SK-N-SH (cell line): Measurements from ENCODE around the gene CPLX3. TPM values are rescaled to one million over a fixed set of nuclear protein-coding genes. Genes with fewer than 3 reads are reported as not detected.

Experiments used
- CTCF ChIA-PET: fragments of 300-600, 350-600 bp; formaldehyde crosslinking; extraction: SDS; loops from one replicate; lab custom pipeline; 2021; lab: Yijun Ruan, JAX
- POLR2A ChIA-PET: fragments of 350-600 bp; sonication (Branson Sonifier 250); formaldehyde crosslinking; extraction: SDS; loops from one replicate; lab custom pipeline; 2020; ENCODE audit warnings: antibody characterized with exemption, inconsistent platforms; lab: Yijun Ruan, JAX
- DNase-seq: peaks from one replicate; pipeline ENCODE4 v3.0.0; 2012
- H2AFZ ChIP-seq: fragments of 200-600 bp; sonication (generic); 2 replicates; pipeline ENCODE4 v1.8.1; 2016; ENCODE audit warnings: antibody characterized with exemption, mild to moderate bottlenecking, low read depth
- H3F3A ChIP-seq: fragments of 200-600 bp; sonication (generic); replicated peaks from 2 replicates; pipeline ENCODE3; 2016; ENCODE audit warnings: antibody characterized with exemption, mild to moderate bottlenecking; ENCODE audit not compliant: insufficient read depth
- H3K27ac ChIP-seq, 2 experiments: fragments of 200-500 bp in 1 of 2; fragments of 200-600 bp in 1 of 2; sonication (Bioruptor generic) in 1 of 2; sonication (generic), shearing (Covaris generic) in 1 of 2; 2 replicates each; pipeline versions ENCODE4 v1.5.1 to v1.6.1; 2014 to 2016; ENCODE audit warnings: low read depth in 2 of 2, inconsistent platforms in 1 of 2, low read length in 1 of 2, mild to moderate bottlenecking in 1 of 2, mixed read lengths in 1 of 2
- H3K27me3 ChIP-seq: fragments of 200-600 bp; sonication (generic), shearing (Covaris generic); 2 replicates; pipeline ENCODE4 v1.6.1; 2016; ENCODE audit warnings: mixed run types; ENCODE audit not compliant: insufficient read depth
- H3K36me3 ChIP-seq, 2 experiments: fragments of 200-500 bp in 1 of 2; fragments of 200-600 bp in 1 of 2; sonication (Bioruptor generic) in 1 of 2; sonication (generic) in 1 of 2; replicated peaks in 1 of 2; 2 replicates each; pipeline versions ENCODE3 to v1.5.1; 2014 to 2016; ENCODE audit warnings: low read length in 1 of 2, mild to moderate bottlenecking in 1 of 2; ENCODE audit not compliant: insufficient read depth in 2 of 2, control insufficient read depth in 1 of 2
- H3K4me1 ChIP-seq, 2 experiments: fragments of 200-500 bp in 1 of 2; fragments of 200-600 bp in 1 of 2; sonication (Bioruptor generic) in 1 of 2; sonication (generic), shearing (Covaris generic) in 1 of 2; 2 replicates each; pipeline versions ENCODE4 v1.5.1 to v1.6.1; 2014 to 2016; ENCODE audit warnings: low read depth in 1 of 2, low read length in 1 of 2, mixed run types in 1 of 2; ENCODE audit not compliant: insufficient read depth in 2 of 2, control insufficient read depth in 1 of 2
- H3K4me2 ChIP-seq: fragments of 200-600 bp; sonication (generic), shearing (Covaris generic); 2 replicates; pipeline ENCODE4 v1.6.1; 2017; ENCODE audit warnings: mixed run types
- H3K4me3 ChIP-seq, 2 experiments: fragments of 200-500 bp in 1 of 2; fragments of 200-600 bp in 1 of 2; sonication (Bioruptor generic) in 1 of 2; sonication (generic), shearing (Covaris generic) in 1 of 2; 2 replicates each; pipeline versions ENCODE4 v1.5.1 to v1.8.1; 2014 to 2016; ENCODE audit warnings: low read depth in 2 of 2, inconsistent platforms in 1 of 2, low read length in 1 of 2, mild to moderate bottlenecking in 1 of 2, mixed read lengths in 1 of 2, moderate library complexity in 1 of 2
- H3K79me2 ChIP-seq: fragments of 200-600 bp; sonication (generic); 2 replicates; pipeline ENCODE4 v1.8.1; 2017; ENCODE audit warnings: mild to moderate bottlenecking; ENCODE audit not compliant: insufficient read depth
- H3K9ac ChIP-seq: fragments of 200-600 bp; sonication (generic); 2 replicates; pipeline ENCODE4 v1.6.1; 2017; ENCODE audit warnings: mixed run types
- H3K9me2 ChIP-seq: fragments of 200-600 bp; sonication (generic); 2 replicates; pipeline ENCODE4 v1.6.1; 2017; ENCODE audit warnings: mixed run types
- H3K9me3 ChIP-seq: fragments of 200-600 bp; sonication (generic); 2 replicates; pipeline ENCODE4 v1.6.1; 2017; ENCODE audit warnings: mixed run types, mild to moderate bottlenecking, moderate library complexity
- H4K20me1 ChIP-seq: fragments of 200-600 bp; sonication (generic); 2 replicates; pipeline ENCODE4 v1.6.1; 2017; ENCODE audit warnings: mild to moderate bottlenecking, mixed run types; ENCODE audit not compliant: insufficient read depth
- CHD2 ChIP-seq: fragments of 150-350 bp; IDR thresholded peaks from 2 replicates; pipeline ENCODE4 v1.6.1; 2018; ENCODE audit warnings: low read length; ENCODE audit not compliant: partially characterized antibody
- ELF1 ChIP-seq: IDR thresholded peaks from 2 replicates; pipeline ENCODE4 v1.4.0; 2012
- EP300 ChIP-seq, 2 experiments: IDR thresholded peaks; 2 replicates each; pipeline versions ENCODE4 v1.4.0 to v1.6.1; 2012; ENCODE audit warnings: borderline replicate concordance in 1 of 2, low read depth in 1 of 2, low read length in 1 of 2
- FOSL2 ChIP-seq: IDR thresholded peaks from 2 replicates; pipeline ENCODE4 v1.4.0; 2012; ENCODE audit warnings: low read depth, mild to moderate bottlenecking, moderate library complexity, borderline replicate concordance
- FOXJ3 ChIP-seq: sonication (generic); formaldehyde crosslinking; IDR thresholded peaks from 2 replicates; pipeline ENCODE4 v1.5.1; 2020; ENCODE audit warnings: mild to moderate bottlenecking, missing genetic modification reagents
- FOXM1 ChIP-seq: IDR thresholded peaks from 2 replicates; pipeline ENCODE4 v1.4.0; 2012; ENCODE audit warnings: low read depth, mild to moderate bottlenecking
- GATA2 ChIP-seq: sonication (generic); formaldehyde crosslinking; IDR thresholded peaks from 2 replicates; pipeline ENCODE4 v1.5.0; 2020; ENCODE audit warnings: mild to moderate bottlenecking, missing genetic modification reagents
- SIN3A ChIP-seq: IDR thresholded peaks from 2 replicates; pipeline ENCODE4 v1.6.1; 2012; ENCODE audit warnings: low read depth, mild to moderate bottlenecking, low read length, moderate library complexity, borderline replicate concordance
- SMC3 ChIP-seq: IDR thresholded peaks from 2 replicates; pipeline ENCODE4 v1.6.1; 2012; ENCODE audit warnings: low read depth, low read length, improper control_type of control experiment
- TAF1 ChIP-seq: IDR thresholded peaks from 2 replicates; pipeline ENCODE4 v1.6.1; 2012; ENCODE audit warnings: low read depth, mild to moderate bottlenecking, low read length, moderate library complexity, borderline replicate concordance
- TCF12 ChIP-seq: IDR thresholded peaks from 2 replicates; pipeline ENCODE4 v1.4.0; 2012
- TEAD4 ChIP-seq: IDR thresholded peaks from 2 replicates; pipeline ENCODE4 v1.4.0; 2012; ENCODE audit warnings: mild to moderate bottlenecking, borderline replicate concordance; ENCODE audit not compliant: insufficient read depth
- WGBS: methylation state at CpG from one replicate; pipeline ENCODE4 v1.1.6; 2017; ENCODE audit warnings: low lambda C conversion rate; 5-methylcytosine and 5-hydroxymethylcytosine counted together
- polyA plus RNA-seq, 3 experiments: library from polyadenylated mRNA; depleted of rRNA; stranded (reverse); fragments of >200 nt; gene quantifications; 2 replicates each; pipeline ENCODE4 v1.2.3, GENCODE V29; 2012
- TF ChIP-seq, protein P1 (sequence below): fragments of 150-350 bp; IDR thresholded peaks from 2 replicates; pipeline ENCODE4 v1.6.1; 2017; ENCODE audit warnings: antibody characterized with exemption, low read length, low read depth, borderline replicate concordance
- TF ChIP-seq, protein P2 (sequence below): IDR thresholded peaks from 2 replicates; pipeline ENCODE4; 2012
- TF ChIP-seq, protein P3 (sequence below): IDR thresholded peaks from 2 replicates; pipeline ENCODE4 v1.4.0; 2012; ENCODE audit warnings: low read depth, borderline replicate concordance
- TF ChIP-seq, protein P4 (sequence below): fragments of 150-350 bp; IDR thresholded peaks from 2 replicates; pipeline ENCODE4 v1.6.1; 2016; ENCODE audit warnings: mild to moderate bottlenecking, low read depth, low read length
- TF ChIP-seq, protein P5 (sequence below): fragments of 200-600 bp; sonication (generic); IDR thresholded peaks from 2 replicates; pipeline ENCODE4 v1.6.1; 2017; ENCODE audit warnings: antibody characterized with exemption, mild to moderate bottlenecking, moderate library complexity

CPLX3 gene
- polyA plus RNA-seq, 1 of the 3 experiments (the other 2 are of a cell fraction): not detected

DNA sequence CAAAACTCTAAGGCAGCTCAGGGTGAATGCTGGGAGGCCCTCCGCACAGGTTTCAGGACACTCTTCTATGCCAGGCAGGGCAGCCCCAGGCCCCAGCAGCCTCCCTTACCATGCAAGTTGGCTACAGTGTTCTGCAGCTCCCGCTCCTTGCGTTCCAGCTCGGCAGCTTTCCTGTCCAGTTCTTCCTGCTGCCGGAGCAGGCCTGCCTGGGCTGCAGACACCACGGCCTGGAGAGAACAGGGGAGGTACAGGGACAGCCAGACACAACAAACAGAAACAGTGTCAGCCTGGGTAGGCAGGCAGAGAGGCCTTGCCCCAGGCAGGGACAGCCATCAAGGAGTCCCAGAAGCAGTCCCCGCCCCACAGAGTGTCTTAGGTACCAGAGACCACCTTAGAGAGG, 25.5 kb downstream of the CPLX3 start:
- WGBS: 100% methylated on average over 2 of the region's 7 CpGs
- CTCF ChIA-PET: interaction anchor here (1.9 to 2.9 kb wide), 3 partner anchors 9 to 217 kb away, joined by 5 to 12 read pairs (median 8); partner anchors contain the start of gene ULK3
- Histone ChIP-seq H2AFZ (no peak overlapping the region), H3K9ac (no peak overlapping the region), H3K27me3 (no peaks in the 10 kb centered on the region), H3F3A (no peaks in the 10 kb centered on the region), H3K36me3 (peaks cover 0 to 56% of the 10 kb centered on the region in 2 experiments), H3K4me3 (no peak overlapping the region), H3K4me1 (peaks cover 0 to 7% of the 10 kb centered on the region in 2 experiments; a peak in 1 of 4 replicates), H4K20me1 (peaks cover 5% of the 10 kb centered on the region; the same call in 1 of the 2 replicates), H3K4me2 (no peak overlapping the region), H3K9me2 (no peaks in the 10 kb centered on the region), H3K27ac (no peak overlapping the region), H3K79me2 (peaks cover 17% of the 10 kb centered on the region), H3K9me3 (no peaks in the 10 kb centered on the region)
- DNase-seq: no peak
- no peak for TF ChIP-seq FOSL2
- TF ChIP-seq, protein P1, sequence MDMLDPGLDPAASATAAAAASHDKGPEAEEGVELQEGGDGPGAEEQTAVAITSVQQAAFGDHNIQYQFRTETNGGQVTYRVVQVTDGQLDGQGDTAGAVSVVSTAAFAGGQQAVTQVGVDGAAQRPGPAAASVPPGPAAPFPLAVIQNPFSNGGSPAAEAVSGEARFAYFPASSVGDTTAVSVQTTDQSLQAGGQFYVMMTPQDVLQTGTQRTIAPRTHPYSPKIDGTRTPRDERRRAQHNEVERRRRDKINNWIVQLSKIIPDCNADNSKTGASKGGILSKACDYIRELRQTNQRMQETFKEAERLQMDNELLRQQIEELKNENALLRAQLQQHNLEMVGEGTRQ: no peak
- TF ChIP-seq GATA2: no peak
- TF ChIP-seq TCF12: no peak
- TF ChIP-seq, protein P2, sequence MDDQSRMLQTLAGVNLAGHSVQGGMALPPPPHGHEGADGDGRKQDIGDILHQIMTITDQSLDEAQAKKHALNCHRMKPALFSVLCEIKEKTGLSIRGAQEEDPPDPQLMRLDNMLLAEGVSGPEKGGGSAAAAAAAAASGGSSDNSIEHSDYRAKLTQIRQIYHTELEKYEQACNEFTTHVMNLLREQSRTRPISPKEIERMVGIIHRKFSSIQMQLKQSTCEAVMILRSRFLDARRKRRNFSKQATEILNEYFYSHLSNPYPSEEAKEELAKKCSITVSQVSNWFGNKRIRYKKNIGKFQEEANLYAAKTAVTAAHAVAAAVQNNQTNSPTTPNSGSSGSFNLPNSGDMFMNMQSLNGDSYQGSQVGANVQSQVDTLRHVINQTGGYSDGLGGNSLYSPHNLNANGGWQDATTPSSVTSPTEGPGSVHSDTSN: no peak
- TF ChIP-seq TAF1: no peak
- no peak for TF ChIP-seq SIN3A
- TF ChIP-seq ELF1: no peak
- no peak for TF ChIP-seq CHD2
- TF ChIP-seq EP300 (IDR thresholded peaks at IDR 0.05; ENCODE audit: borderline replicate concordance in 1 of 2, low read depth in 1 of 2, low read length in 1 of 2): no peak
- POLR2A ChIA-PET: interaction anchor here (0.8 kb wide), 1 partner anchor 143 kb away, joined by 3 read pairs; the partner anchor contains the start of gene SCAMP5

DNA sequence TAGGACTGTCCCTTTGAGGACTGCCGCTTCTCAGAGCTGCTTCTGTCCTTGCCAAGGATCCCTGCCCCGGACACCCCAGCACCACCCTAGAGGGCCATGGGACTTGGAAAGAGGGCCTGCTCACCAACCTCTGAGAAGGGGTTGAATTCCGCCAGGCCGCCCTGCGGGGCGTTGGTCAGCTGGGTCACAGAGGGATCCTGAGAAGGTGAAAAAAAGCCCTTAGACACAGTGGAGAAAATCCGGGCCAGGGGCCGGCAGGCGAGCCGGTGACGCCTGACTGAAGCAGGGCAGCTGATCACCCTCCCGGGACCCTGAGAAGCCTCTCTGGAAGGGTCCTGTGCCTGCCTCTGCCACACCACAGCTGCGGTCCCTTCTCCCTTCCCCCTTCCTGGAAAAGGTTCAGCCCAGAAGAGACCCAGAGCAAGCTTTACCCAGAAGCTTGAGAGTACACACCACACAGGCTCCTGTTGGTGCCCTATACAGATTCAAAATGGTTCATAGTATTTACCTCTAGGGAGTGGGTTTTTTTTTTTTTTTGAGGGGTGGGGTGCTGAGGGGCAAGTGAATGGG, 28.1 kb downstream of the CPLX3 start:
- Histone ChIP-seq H3F3A (no peaks in the 10 kb centered on the region), H3K27me3 (no peaks in the 10 kb centered on the region), H3K4me2 (no peak overlapping the region), H3K79me2 (peaks cover 42% of the 10 kb centered on the region), H4K20me1 (peaks cover 14% of the 10 kb centered on the region; the same call in 1 of the 2 replicates), H3K9me2 (no peaks in the 10 kb centered on the region), H3K9ac (no peak overlapping the region), H3K9me3 (no peaks in the 10 kb centered on the region), H3K4me1 (peaks cover 0 to 18% of the 10 kb centered on the region in 2 experiments; a peak in 1 of 4 replicates), H2AFZ (no peak overlapping the region), H3K4me3 (no peak overlapping the region), H3K27ac (no peak overlapping the region), H3K36me3 (peaks cover 3 to 43% of the 10 kb centered on the region in 2 experiments)
- 100% methylated on average over 7 of the region's 13 CpGs for WGBS
- ChIA-PET CTCF (interaction anchor here (1.2 to 2.9 kb wide), 2 partner anchors 10 to 12 kb away, joined by 3 to 12 read pairs; partner anchors contain the start of gene ULK3), POLR2A (interaction anchor here (1.2 kb wide), 1 partner anchor 84 kb away, joined by 3 read pairs; no protein-coding TSS in a partner anchor)
- TF ChIP-seq SMC3 (no peak), FOXJ3 (CRISPR knock-in tag) (no peak), TEAD4 (no peak), FOXM1 (no peak), TCF12 (no peak), CHD2 (no peak)
- TF ChIP-seq, protein P3, sequence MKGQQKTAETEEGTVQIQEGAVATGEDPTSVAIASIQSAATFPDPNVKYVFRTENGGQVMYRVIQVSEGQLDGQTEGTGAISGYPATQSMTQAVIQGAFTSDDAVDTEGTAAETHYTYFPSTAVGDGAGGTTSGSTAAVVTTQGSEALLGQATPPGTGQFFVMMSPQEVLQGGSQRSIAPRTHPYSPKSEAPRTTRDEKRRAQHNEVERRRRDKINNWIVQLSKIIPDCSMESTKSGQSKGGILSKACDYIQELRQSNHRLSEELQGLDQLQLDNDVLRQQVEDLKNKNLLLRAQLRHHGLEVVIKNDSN: no peak
- TF ChIP-seq, protein P4, sequence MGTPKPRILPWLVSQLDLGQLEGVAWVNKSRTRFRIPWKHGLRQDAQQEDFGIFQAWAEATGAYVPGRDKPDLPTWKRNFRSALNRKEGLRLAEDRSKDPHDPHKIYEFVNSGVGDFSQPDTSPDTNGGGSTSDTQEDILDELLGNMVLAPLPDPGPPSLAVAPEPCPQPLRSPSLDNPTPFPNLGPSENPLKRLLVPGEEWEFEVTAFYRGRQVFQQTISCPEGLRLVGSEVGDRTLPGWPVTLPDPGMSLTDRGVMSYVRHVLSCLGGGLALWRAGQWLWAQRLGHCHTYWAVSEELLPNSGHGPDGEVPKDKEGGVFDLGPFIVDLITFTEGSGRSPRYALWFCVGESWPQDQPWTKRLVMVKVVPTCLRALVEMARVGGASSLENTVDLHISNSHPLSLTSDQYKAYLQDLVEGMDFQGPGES: no peak
- TF ChIP-seq, protein P5, sequence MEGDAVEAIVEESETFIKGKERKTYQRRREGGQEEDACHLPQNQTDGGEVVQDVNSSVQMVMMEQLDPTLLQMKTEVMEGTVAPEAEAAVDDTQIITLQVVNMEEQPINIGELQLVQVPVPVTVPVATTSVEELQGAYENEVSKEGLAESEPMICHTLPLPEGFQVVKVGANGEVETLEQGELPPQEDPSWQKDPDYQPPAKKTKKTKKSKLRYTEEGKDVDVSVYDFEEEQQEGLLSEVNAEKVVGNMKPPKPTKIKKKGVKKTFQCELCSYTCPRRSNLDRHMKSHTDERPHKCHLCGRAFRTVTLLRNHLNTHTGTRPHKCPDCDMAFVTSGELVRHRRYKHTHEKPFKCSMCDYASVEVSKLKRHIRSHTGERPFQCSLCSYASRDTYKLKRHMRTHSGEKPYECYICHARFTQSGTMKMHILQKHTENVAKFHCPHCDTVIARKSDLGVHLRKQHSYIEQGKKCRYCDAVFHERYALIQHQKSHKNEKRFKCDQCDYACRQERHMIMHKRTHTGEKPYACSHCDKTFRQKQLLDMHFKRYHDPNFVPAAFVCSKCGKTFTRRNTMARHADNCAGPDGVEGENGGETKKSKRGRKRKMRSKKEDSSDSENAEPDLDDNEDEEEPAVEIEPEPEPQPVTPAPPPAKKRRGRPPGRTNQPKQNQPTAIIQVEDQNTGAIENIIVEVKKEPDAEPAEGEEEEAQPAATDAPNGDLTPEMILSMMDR: no peak
- no peak for DNase-seq
